ACHN (cell line): ENCODE results near the gene ERBIN.

ENCODE experiments used
- DNase-seq: peaks from one replicate; pipeline ENCODE4 v3.0.0-alpha.2; 2015
- in situ Hi-C: cut with HindIII; loops from 2 replicates; pipeline ENCODE4 v1.10.0; 2017; ENCODE audit warnings: low sequenced_read_pairs, low pct_ligation_motif_present, low pct_unique_long_range_greater_than_20kb

ERBIN gene

GRCh38 chr5:65986050-65986451, 59.7 kb downstream of the ERBIN start:
- no peak for DNase-seq
- in situ Hi-C loops, result no loop called here

- no peak for DNase-seq
- in situ Hi-C loops, result no loop called here
Observed at GRCh38 chr5:65986796-65987195, 60.4 kb downstream of the ERBIN start.

- no peak for DNase-seq
- in situ Hi-C loops, result no loop called here
Observed at GRCh38 chr5:65987982-65988381, 61.6 kb downstream of the ERBIN start.

- no peak for DNase-seq
- in situ Hi-C loops, result no loop called here
Observed at GRCh38 chr5:65989158-65989557, 62.8 kb downstream of the ERBIN start.

- no peak for DNase-seq
- in situ Hi-C loops, result no loop called here
Observed at GRCh38 chr5:65992630-65993029, 66.3 kb downstream of the ERBIN start.

GRCh38 chr5:65994117-65994786, 67.9 kb downstream of the ERBIN start:
- in situ Hi-C loops, result no loop called here
- no peak for DNase-seq

- DNase-seq, result no peak
Observed at GRCh38 chr5:65999061-65999723, 72.8 kb downstream of the ERBIN start.

GRCh38 chr5:66001952-66002351, 75.6 kb downstream of the ERBIN start:
- no peak for DNase-seq
- in situ Hi-C loops, result no loop called here

More at GRCh38 chr5:65999061-65999723, 72.8 kb downstream of the ERBIN start:
- in situ Hi-C loops, result no loop called here

- no peak for DNase-seq
- in situ Hi-C loops, result no loop called here
Observed at GRCh38 chr5:66002415-66002814, 76.0 kb downstream of the ERBIN start.

- in situ Hi-C loops, result no loop called here
- no peak for DNase-seq
Observed at GRCh38 chr5:66004216-66004615, 77.8 kb downstream of the ERBIN start.

- in situ Hi-C loops, result no loop called here
- DNase-seq, result no peak
Observed at GRCh38 chr5:66009277-66009676, 82.9 kb downstream of the ERBIN start.

GRCh38 chr5:66010476-66010875, 84.1 kb downstream of the ERBIN start:
- in situ Hi-C loops, result no loop called here
- DNase-seq, result no peak

GRCh38 chr5:66012271-66012670, 85.9 kb downstream of the ERBIN start:
- no peak for DNase-seq
- in situ Hi-C loops, result no loop called here

GRCh38 chr5:66013397-66013796, 87.0 kb downstream of the ERBIN start:
- in situ Hi-C loops, result no loop called here
- DNase-seq, result no peak

GRCh38 chr5:66013906-66014305, 87.5 kb downstream of the ERBIN start:
- in situ Hi-C loops, result no loop called here
- DNase-seq, result no peak

GRCh38 chr5:66015196-66015960, 89.0 kb downstream of the ERBIN start:
- in situ Hi-C loops, result no loop called here

GRCh38 chr5:66021585-66021984, 95.2 kb downstream of the ERBIN start:
- DNase-seq, result no peak
- in situ Hi-C loops, result no loop called here

More at GRCh38 chr5:66015196-66015960, 89.0 kb downstream of the ERBIN start:
- no peak for DNase-seq

GRCh38 chr5:66039296-66039695, 112.9 kb downstream of the ERBIN start:
- no peak for DNase-seq
- in situ Hi-C loops, result no loop called here

- DNase-seq, result no peak
- in situ Hi-C loops, result no loop called here
Observed at GRCh38 chr5:66039701-66040100, 113.3 kb downstream of the ERBIN start.

GRCh38 chr5:66041627-66042026, 115.3 kb downstream of the ERBIN start:
- no peak for DNase-seq
- in situ Hi-C loops, result no loop called here
